ENCODE data around the gene TRIM34. TPM values are rescaled to one million over a fixed set of nuclear protein-coding genes. Genes with fewer than 3 reads are reported as not detected.

TRIM34 gene
- total RNA-seq, 2 donors from 2014 or later, result 6.2 to 7.8 TPM

- intact Hi-C loops (cut with DNase I), result no loop called here
- no peak for TF ChIP-seq CTCF (IDR thresholded peaks at IDR 0.05)
- no peak for DNase-seq
- no peak overlapping the region for H3K27ac ChIP-seq
- no peak overlapping the region for H3K4me3 ChIP-seq
- no peaks in the 10 kb centered on the region for H3K27me3 ChIP-seq
- no peak overlapping the region for H3K9ac ChIP-seq (ENCODE audit: low read depth in 2 of 2, low read length in 2 of 2)
- H3K4me1 ChIP-seq, result no peaks in the 10 kb centered on the region
- H3K36me3 ChIP-seq, result no peaks in the 10 kb centered on the region
- H3K9me3 ChIP-seq, result no peaks in the 10 kb centered on the region
These were observed 38.7 kb downstream of the TRIM34 start for GRCh38 chr11:5663511-5663910.

GRCh38 chr11:5665051-5665570, 40.3 kb downstream of the TRIM34 start:
- H3K4me1 ChIP-seq, result no peaks in the 10 kb centered on the region
- H3K27me3 ChIP-seq, result no peaks in the 10 kb centered on the region
- H3K36me3 ChIP-seq, result no peaks in the 10 kb centered on the region
- no peak overlapping the region for H3K27ac ChIP-seq
- H3K9ac ChIP-seq (ENCODE audit: low read depth in 2 of 2, low read length in 2 of 2), result no peak overlapping the region
- intact Hi-C loops (cut with DNase I), result no loop called here
- no peak for TF ChIP-seq CTCF (IDR thresholded peaks at IDR 0.05)
- H3K4me3 ChIP-seq, result no peak overlapping the region
- no peak for DNase-seq
- H3K9me3 ChIP-seq, result no peaks in the 10 kb centered on the region

- no peak overlapping the region for H3K27ac ChIP-seq
- no peaks in the 10 kb centered on the region for H3K9me3 ChIP-seq
- H3K4me1 ChIP-seq, result no peaks in the 10 kb centered on the region
- H3K27me3 ChIP-seq, result no peaks in the 10 kb centered on the region
- no peak overlapping the region for H3K9ac ChIP-seq (ENCODE audit: low read depth in 2 of 2, low read length in 2 of 2)
- TF ChIP-seq CTCF (IDR thresholded peaks at IDR 0.05), result no peak
- intact Hi-C loops (cut with DNase I), result no loop called here
- no peak for DNase-seq
- H3K4me3 ChIP-seq, result no peak overlapping the region
- H3K36me3 ChIP-seq, result no peaks in the 10 kb centered on the region
These were observed 41.1 kb downstream of the TRIM34 start for GRCh38 chr11:5665746-5666401.

GRCh38 chr11:5666402-5666793, 41.6 kb downstream of the TRIM34 start:
- no peak for TF ChIP-seq CTCF (IDR thresholded peaks at IDR 0.05)
- Histone ChIP-seq H3K27ac (no peak overlapping the region), H3K9me3 (no peaks in the 10 kb centered on the region), H3K4me3 (no peak overlapping the region), H3K4me1 (no peaks in the 10 kb centered on the region), H3K36me3 (no peaks in the 10 kb centered on the region), H3K27me3 (no peaks in the 10 kb centered on the region), H3K9ac (ENCODE audit: low read depth in 2 of 2, low read length in 2 of 2) (no peak overlapping the region)
- intact Hi-C loops (cut with DNase I), result no loop called here
- no peak for DNase-seq

GRCh38 chr11:5671831-5672230, 47.0 kb downstream of the TRIM34 start:
- no peak for DNase-seq
- H3K4me1 ChIP-seq, result no peaks in the 10 kb centered on the region
- H3K9me3 ChIP-seq, result no peaks in the 10 kb centered on the region
- H3K27me3 ChIP-seq, result no peaks in the 10 kb centered on the region
- TF ChIP-seq CTCF (IDR thresholded peaks at IDR 0.05), result no peak
- no peaks in the 10 kb centered on the region for H3K36me3 ChIP-seq
- no peak overlapping the region for H3K9ac ChIP-seq (ENCODE audit: low read depth in 2 of 2, low read length in 2 of 2)
- intact Hi-C loops (cut with DNase I), result no loop called here
- H3K27ac ChIP-seq, result no peak overlapping the region
- no peak overlapping the region for H3K4me3 ChIP-seq
